ENCODE results near the gene ADAMTS17. TPM values are rescaled to one million over a fixed set of nuclear protein-coding genes. Genes with fewer than 3 reads are reported as not detected.

The ADAMTS17 gene
- total RNA-seq, 4 donors from 2014 or later: 4.5 to 11.4 (median 6.6) TPM

DNA sequence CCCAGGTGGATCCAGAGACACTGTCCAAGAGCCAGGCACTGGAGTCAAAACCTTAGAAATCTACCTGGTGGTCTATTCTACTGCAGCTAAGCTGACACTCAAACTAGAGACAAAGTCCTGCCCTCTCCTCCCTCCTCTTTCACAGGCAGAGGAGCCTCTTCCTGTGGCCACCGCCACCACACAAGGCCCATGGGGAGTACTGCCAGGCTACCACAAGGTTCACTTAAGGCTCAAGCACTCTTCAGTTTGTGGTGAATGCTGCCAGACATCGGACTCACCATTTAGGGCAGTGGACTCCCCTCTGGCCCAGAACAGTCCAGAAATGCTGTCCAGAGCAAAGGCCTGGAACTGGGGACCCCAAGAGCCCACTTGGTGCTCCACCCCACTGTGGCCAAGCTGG, 160.9 kb downstream of the ADAMTS17 start:
- no peaks in the 10 kb centered on the region for H3K9me3 ChIP-seq
- no peak overlapping the region for H3K4me3 ChIP-seq
- 83 to 100% methylated on average over 1 to 2 of the region's 2 CpGs for WGBS, 2 donors
- no peak for DNase-seq
- H3K4me1 ChIP-seq: peaks cover 0 to 4% (median 0%) of the 10 kb centered on the region in 3 donors
- TF ChIP-seq POLR2A (IDR thresholded peaks at IDR 0.05): no peak
- TF ChIP-seq, protein P1, sequence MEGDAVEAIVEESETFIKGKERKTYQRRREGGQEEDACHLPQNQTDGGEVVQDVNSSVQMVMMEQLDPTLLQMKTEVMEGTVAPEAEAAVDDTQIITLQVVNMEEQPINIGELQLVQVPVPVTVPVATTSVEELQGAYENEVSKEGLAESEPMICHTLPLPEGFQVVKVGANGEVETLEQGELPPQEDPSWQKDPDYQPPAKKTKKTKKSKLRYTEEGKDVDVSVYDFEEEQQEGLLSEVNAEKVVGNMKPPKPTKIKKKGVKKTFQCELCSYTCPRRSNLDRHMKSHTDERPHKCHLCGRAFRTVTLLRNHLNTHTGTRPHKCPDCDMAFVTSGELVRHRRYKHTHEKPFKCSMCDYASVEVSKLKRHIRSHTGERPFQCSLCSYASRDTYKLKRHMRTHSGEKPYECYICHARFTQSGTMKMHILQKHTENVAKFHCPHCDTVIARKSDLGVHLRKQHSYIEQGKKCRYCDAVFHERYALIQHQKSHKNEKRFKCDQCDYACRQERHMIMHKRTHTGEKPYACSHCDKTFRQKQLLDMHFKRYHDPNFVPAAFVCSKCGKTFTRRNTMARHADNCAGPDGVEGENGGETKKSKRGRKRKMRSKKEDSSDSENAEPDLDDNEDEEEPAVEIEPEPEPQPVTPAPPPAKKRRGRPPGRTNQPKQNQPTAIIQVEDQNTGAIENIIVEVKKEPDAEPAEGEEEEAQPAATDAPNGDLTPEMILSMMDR (IDR thresholded peaks at IDR 0.05): no peak
- no peaks in the 10 kb centered on the region for H3K36me3 ChIP-seq
- no peak overlapping the region for H3K27ac ChIP-seq
- no peaks in the 10 kb centered on the region for H3K27me3 ChIP-seq
- intact Hi-C loops (cut with DNase I): no loop called here

DNA sequence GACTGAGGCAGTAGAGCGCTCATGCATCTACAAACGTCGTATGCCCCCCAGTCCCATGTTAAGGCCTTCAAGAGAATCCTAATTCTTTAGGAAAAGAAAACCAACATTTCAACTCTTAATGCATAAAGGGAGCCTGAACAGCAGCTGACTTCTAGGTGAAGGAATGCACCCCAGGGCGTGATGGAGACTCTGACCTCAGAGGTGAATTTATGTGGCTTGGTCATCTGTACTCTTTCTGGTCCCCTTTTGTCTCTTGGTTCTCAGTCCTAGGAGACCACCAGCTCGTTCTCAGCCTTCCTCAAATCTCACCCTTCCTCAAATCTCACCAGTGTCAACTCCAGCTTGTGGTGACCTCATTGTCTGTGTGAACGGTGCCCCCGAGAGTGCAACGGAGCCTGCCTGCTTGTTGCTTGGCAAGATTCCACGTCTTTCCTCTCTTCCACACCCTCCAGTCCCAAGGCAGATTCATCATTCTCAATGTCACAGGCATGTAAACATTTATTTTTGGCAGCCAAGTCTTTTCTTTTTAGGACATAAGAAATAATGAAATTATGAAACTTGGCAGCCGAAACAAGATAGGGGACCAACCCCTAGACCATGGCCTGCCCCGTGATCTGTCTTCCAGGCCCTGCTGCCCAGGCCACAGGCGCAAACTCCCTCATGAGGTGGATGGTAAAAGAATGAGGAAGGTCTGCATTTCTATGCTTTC, 166.2 kb downstream of the ADAMTS17 start:
- Histone ChIP-seq H3K4me3 (no peak overlapping the region), H3K4me1 (peaks cover 0 to 24% (median 3%) of the 10 kb centered on the region in 3 donors), H3K36me3 (no peaks in the 10 kb centered on the region), H3K27ac (peak overlapping the region in 3 of 4 donors; percentile 63 to 82 (median 70)), H3K9me3 (peaks cover 0 to 37% (median 21%) of the 10 kb centered on the region in 3 donors), H3K27me3 (no peaks in the 10 kb centered on the region)
- TF ChIP-seq, protein P1 (IDR thresholded peaks at IDR 0.05): no peak
- TF ChIP-seq POLR2A (IDR thresholded peaks at IDR 0.05): no peak
- WGBS, 2 donors: 69 to 70% methylated on average over 11 to 12 of the region's 12 CpGs
- intact Hi-C loops (cut with DNase I): no loop called here
- DNase-seq: no peak

DNA sequence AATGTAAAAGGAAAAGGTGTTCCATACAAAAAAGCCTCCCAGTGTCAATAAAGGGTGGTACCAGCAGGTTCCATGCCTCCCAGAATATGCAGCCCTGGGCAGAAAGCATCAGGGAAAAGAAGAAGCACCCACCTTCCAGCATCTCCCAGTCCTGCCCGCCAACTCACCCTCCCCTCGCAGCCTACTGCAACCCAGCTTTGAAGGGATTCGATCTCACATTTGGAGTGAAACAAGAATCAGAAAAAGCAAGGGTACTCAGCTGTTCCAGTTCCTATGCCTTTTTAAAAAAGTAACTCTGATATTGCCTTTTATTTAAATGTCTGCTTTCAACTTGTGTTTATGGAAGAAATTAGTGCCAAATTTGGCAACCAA, 166.9 kb downstream of the ADAMTS17 start:
- Histone ChIP-seq H3K9me3 (peaks cover 0 to 37% (median 21%) of the 10 kb centered on the region in 3 donors), H3K27me3 (no peaks in the 10 kb centered on the region), H3K36me3 (no peaks in the 10 kb centered on the region), H3K4me3 (no peak overlapping the region), H3K27ac (peak overlapping the region in 3 of 4 donors; percentile 63 to 82 (median 70)), H3K4me1 (peaks cover 0 to 24% (median 3%) of the 10 kb centered on the region in 3 donors)
- WGBS, 2 donors: 67 to 87% methylated on average over 3 of the region's 3 CpGs
- no peak for DNase-seq
- intact Hi-C loops (cut with DNase I): no loop called here
- no peak for TF ChIP-seq POLR2A (IDR thresholded peaks at IDR 0.05)
- TF ChIP-seq, protein P1 (IDR thresholded peaks at IDR 0.05): no peak

DNA sequence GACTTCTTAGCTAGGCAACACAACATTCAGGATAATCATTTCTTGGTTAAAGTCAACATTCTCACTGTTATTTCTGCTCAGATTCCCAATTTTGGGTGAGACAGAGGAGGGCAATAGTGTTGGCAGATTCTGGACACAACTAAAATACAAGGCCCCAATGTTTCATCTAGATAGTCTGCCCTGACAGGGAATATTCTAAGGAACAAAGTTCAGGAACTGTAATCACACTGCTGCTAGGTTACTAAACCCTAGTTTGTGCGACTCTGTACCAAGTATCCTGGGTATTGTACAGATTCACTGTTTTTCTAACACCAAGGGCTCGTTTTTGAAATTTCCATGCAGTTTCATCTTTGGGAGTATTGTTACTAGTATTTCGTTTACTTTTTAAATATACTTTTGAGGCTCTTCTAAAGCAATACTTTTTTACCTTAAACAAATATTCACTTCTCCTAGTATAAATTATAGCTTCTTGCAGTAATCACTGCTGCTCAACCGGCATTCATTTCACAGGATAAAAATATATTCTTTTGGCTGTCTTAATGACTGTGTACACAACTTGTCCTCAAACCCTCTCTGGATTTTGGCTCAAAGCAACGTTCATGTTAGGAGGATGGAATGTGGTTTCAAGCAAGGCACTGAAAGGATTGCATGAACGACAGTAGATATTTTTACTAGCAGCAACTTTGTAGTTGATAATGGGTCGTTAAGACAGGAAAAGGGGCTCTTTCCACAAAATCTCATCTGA, 167.4 kb downstream of the ADAMTS17 start:
- no peak for DNase-seq
- TF ChIP-seq POLR2A (IDR thresholded peaks at IDR 0.05): no peak
- TF ChIP-seq, protein P1 (IDR thresholded peaks at IDR 0.05): no peak
- H3K27ac ChIP-seq: peak overlapping the region in 3 of 4 donors; percentile 63 to 82 (median 70)
- no peak overlapping the region for H3K4me3 ChIP-seq
- intact Hi-C loops (cut with DNase I): no loop called here
- H3K9me3 ChIP-seq: peaks cover 0 to 37% (median 21%) of the 10 kb centered on the region in 3 donors
- 51 to 52% methylated on average over 7 of the region's 7 CpGs for WGBS, 2 donors
- peaks cover 0 to 24% (median 3%) of the 10 kb centered on the region in 3 donors for H3K4me1 ChIP-seq
- H3K36me3 ChIP-seq: no peaks in the 10 kb centered on the region
- no peaks in the 10 kb centered on the region for H3K27me3 ChIP-seq
